Measurements from ENCODE around the gene PDE4D. TPM values are rescaled to one million over a fixed set of nuclear protein-coding genes. Genes with fewer than 3 reads are reported as not detected.
"Not testable (repeated sequence)": the region's sequence is repeated elsewhere in the genome, so short reads cannot be mapped to it uniquely, and the experiment has no call there.

PDE4D gene
- total RNA-seq, 2 experiments from 2014 or later = 0.50 to 0.51 TPM

DNA sequence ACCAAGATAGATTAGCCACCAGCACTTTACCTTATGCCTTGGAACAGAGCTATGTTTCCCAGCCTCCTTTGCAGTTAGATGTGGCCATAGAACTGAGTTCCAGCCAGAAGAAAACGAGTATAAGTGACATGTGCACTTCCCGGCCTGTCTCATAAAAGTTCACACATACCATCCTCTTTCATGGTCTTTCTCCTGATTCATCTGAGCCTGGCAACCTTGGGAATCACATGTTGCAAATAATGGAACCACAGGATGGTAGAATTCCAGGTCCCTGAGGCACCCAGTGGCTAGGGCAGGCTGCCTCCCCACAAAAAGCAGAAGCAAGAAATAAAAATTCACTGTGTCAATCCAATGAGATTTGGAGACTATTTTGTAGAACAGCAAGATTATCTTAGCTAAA lies 128.1 kb downstream of the PDE4D start:
- Histone ChIP-seq H3K79me2 (ENCODE audit: insufficient read depth, low read depth, low read length) (no peaks in the 10 kb centered on the region), H3K27ac (ENCODE audit: low read depth, low read length, poor library complexity, severe bottlenecking) (no peak overlapping the region), H2AFZ (ENCODE audit: low read length) (no peak overlapping the region), H3K4me3 (ENCODE audit: low read depth, low read length, poor library complexity, severe bottlenecking) (no peak overlapping the region), H3K9me3 (ENCODE audit: low read length) (no peaks in the 10 kb centered on the region), H3K9me2 (ENCODE audit: insufficient read depth, low read length) (no peaks in the 10 kb centered on the region), H3K4me1 (ENCODE audit: insufficient read depth, low read length, poor library complexity, severe bottlenecking) (peaks cover 15% of the 10 kb centered on the region), H3K36me3 (ENCODE audit: insufficient read depth, low read length) (no peaks in the 10 kb centered on the region), H4K20me1 (ENCODE audit: insufficient read depth, low read length) (no peaks in the 10 kb centered on the region), H3K4me2 (ENCODE audit: low read length) (no peak overlapping the region)
- intact Hi-C loops (cut with micrococcal nuclease; ENCODE audit: unreplicated experiment) = no loop called here
- no TSS peak for BruUV-seq (replicated peaks)
- CTCF ChIA-PET (ENCODE audit: unreplicated experiment) = no interaction called here
- DNase-seq (ENCODE audit: low spot score) = no peak
- TF ChIP-seq, protein P1, sequence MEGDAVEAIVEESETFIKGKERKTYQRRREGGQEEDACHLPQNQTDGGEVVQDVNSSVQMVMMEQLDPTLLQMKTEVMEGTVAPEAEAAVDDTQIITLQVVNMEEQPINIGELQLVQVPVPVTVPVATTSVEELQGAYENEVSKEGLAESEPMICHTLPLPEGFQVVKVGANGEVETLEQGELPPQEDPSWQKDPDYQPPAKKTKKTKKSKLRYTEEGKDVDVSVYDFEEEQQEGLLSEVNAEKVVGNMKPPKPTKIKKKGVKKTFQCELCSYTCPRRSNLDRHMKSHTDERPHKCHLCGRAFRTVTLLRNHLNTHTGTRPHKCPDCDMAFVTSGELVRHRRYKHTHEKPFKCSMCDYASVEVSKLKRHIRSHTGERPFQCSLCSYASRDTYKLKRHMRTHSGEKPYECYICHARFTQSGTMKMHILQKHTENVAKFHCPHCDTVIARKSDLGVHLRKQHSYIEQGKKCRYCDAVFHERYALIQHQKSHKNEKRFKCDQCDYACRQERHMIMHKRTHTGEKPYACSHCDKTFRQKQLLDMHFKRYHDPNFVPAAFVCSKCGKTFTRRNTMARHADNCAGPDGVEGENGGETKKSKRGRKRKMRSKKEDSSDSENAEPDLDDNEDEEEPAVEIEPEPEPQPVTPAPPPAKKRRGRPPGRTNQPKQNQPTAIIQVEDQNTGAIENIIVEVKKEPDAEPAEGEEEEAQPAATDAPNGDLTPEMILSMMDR (conservative IDR thresholded peaks at IDR 0.05; ENCODE audit: low read length) = no peak
- TF ChIP-seq EZH2phosphoT487 (IDR thresholded peaks at IDR 0.05; ENCODE audit: borderline replicate concordance, low read depth, low read length) = no peak
- POLR2A ChIA-PET = interaction anchor here (0.7 kb wide), 1 partner anchor 424 kb away, joined by 3 read pairs; no protein-coding TSS in a partner anchor

DNA sequence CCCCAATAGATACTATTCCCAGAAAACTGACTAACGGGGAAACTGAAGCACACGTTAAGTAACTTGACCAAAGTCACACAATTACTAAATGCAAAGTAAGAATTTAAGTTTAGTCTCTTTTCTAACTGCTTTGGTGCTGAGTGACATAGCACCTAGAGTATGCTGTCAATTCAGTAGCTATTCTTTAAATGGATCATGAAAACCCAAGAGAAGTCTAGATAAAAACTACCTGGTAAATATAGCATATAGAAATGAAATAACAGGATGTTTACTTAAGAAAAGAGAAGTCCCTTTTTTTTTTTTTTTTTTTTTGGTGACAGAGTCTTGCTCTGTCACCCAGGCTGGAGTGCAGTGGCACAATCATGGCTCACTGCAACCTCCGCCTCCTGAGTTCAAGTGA lies 129.2 kb downstream of the PDE4D start:
- no peak overlapping the region for H3K27ac ChIP-seq (ENCODE audit: low read depth, low read length, poor library complexity, severe bottlenecking)
- peak overlapping the region; percentile 46; the same call in 1 of the 2 replicates for H2AFZ ChIP-seq (ENCODE audit: low read length)
- ChIA-PET POLR2A (interaction anchor here (0.7 to 1.1 kb wide), 3 partner anchors 9 to 662 kb away, joined by 4 to 5 read pairs (median 5); no protein-coding TSS in a partner anchor), CTCF (ENCODE audit: unreplicated experiment) (no interaction called here)
- peak; percentile 2 for DNase-seq (ENCODE audit: low spot score)
- no peaks in the 10 kb centered on the region for H3K9me3 ChIP-seq (ENCODE audit: low read length)
- H4K20me1 ChIP-seq (ENCODE audit: insufficient read depth, low read length) = no peaks in the 10 kb centered on the region
- no peaks in the 10 kb centered on the region for H3K79me2 ChIP-seq (ENCODE audit: insufficient read depth, low read depth, low read length)
- intact Hi-C loops (cut with micrococcal nuclease; ENCODE audit: unreplicated experiment) = no loop called here
- H3K9me2 ChIP-seq (ENCODE audit: insufficient read depth, low read length) = no peaks in the 10 kb centered on the region
- H3K36me3 ChIP-seq (ENCODE audit: insufficient read depth, low read length) = no peaks in the 10 kb centered on the region
- peaks cover 15% of the 10 kb centered on the region for H3K4me1 ChIP-seq (ENCODE audit: insufficient read depth, low read length, poor library complexity, severe bottlenecking)
- no TSS peak for BruUV-seq (replicated peaks)
- TF ChIP-seq EZH2phosphoT487 (IDR thresholded peaks at IDR 0.05; ENCODE audit: borderline replicate concordance, low read depth, low read length) = no peak
- TF ChIP-seq, protein P1 (conservative IDR thresholded peaks at IDR 0.05; ENCODE audit: low read length) = no peak
- H3K4me2 ChIP-seq (ENCODE audit: low read length) = peak overlapping the region; percentile 42
- no peak overlapping the region for H3K4me3 ChIP-seq (ENCODE audit: low read depth, low read length, poor library complexity, severe bottlenecking)

DNA sequence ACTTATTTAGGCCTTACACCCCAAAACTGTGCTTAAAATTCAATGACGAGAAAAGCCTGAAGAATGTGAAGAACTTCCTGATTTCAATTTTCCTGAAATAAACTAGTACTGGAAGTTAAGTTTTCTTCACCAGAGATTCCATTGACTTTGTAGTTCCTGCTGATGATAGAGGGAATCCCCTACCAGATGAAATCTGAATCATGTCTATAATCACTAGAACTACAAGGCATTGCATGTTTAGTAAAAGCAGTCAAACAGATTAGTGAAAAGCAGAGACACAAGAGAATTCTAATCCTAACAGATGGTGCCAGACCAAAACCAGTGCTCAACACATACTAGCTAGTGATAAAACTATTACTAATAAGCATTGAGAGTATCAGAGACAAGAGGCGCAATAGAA lies 130.0 kb downstream of the PDE4D start:
- H3K36me3 ChIP-seq (ENCODE audit: insufficient read depth, low read length) = no peaks in the 10 kb centered on the region
- no peaks in the 10 kb centered on the region for H4K20me1 ChIP-seq (ENCODE audit: insufficient read depth, low read length)
- intact Hi-C loops (cut with micrococcal nuclease; ENCODE audit: unreplicated experiment) = no loop called here
- ChIA-PET POLR2A (interaction anchor here (1.1 kb wide), 1 partner anchor 8 kb away, joined by 5 read pairs; no protein-coding TSS in a partner anchor), CTCF (ENCODE audit: unreplicated experiment) (no interaction called here)
- H3K27ac ChIP-seq (ENCODE audit: low read depth, low read length, poor library complexity, severe bottlenecking) = no peak overlapping the region
- BruUV-seq (replicated peaks) = no TSS peak
- TF ChIP-seq EZH2phosphoT487 (IDR thresholded peaks at IDR 0.05; ENCODE audit: borderline replicate concordance, low read depth, low read length) = no peak
- TF ChIP-seq, protein P1 (conservative IDR thresholded peaks at IDR 0.05; ENCODE audit: low read length) = no peak
- H2AFZ ChIP-seq (ENCODE audit: low read length) = no peak overlapping the region
- H3K4me3 ChIP-seq (ENCODE audit: low read depth, low read length, poor library complexity, severe bottlenecking) = no peak overlapping the region
- H3K4me1 ChIP-seq (ENCODE audit: insufficient read depth, low read length, poor library complexity, severe bottlenecking) = peaks cover 15% of the 10 kb centered on the region
- no peak overlapping the region for H3K4me2 ChIP-seq (ENCODE audit: low read length)
- H3K79me2 ChIP-seq (ENCODE audit: insufficient read depth, low read depth, low read length) = no peaks in the 10 kb centered on the region
- H3K9me2 ChIP-seq (ENCODE audit: insufficient read depth, low read length) = no peaks in the 10 kb centered on the region
- DNase-seq (ENCODE audit: low spot score) = no peak
- no peaks in the 10 kb centered on the region for H3K9me3 ChIP-seq (ENCODE audit: low read length)

DNA sequence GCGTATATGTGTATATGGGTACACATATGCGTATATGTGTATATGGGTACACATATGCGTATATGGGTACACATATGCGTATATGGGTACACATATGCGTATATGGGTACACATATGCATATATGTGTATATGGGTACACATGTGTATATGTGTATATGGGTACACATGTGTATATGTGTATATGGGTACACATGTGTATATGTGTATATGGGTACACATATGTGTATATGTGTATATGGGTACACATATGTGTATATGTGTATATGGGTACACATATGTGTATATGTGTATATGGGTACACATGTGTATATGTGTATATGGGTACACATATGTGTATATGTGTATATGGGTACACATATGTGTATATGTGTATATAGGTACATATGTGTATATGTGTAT lies 131.3 kb downstream of the PDE4D start:
- POLR2A ChIA-PET; CTCF ChIA-PET (ENCODE audit: unreplicated experiment); intact Hi-C loops (cut with micrococcal nuclease; ENCODE audit: unreplicated experiment); H3K27ac ChIP-seq (ENCODE audit: low read depth, low read length, poor library complexity, severe bottlenecking); H3K9me3 ChIP-seq (ENCODE audit: low read length); H3K9me2 ChIP-seq (ENCODE audit: insufficient read depth, low read length); H3K4me2 ChIP-seq (ENCODE audit: low read length); DNase-seq (ENCODE audit: low spot score); H3K4me3 ChIP-seq (ENCODE audit: low read depth, low read length, poor library complexity, severe bottlenecking); H3K79me2 ChIP-seq (ENCODE audit: insufficient read depth, low read depth, low read length); BruUV-seq (replicated peaks); H3K36me3 ChIP-seq (ENCODE audit: insufficient read depth, low read length); H2AFZ ChIP-seq (ENCODE audit: low read length); H4K20me1 ChIP-seq (ENCODE audit: insufficient read depth, low read length): not testable (repeated sequence)
- peaks cover 15% of the 10 kb centered on the region for H3K4me1 ChIP-seq (ENCODE audit: insufficient read depth, low read length, poor library complexity, severe bottlenecking)
